HEK293 (cell line): ENCODE data around the gene KCNMA1.
A peak's percentile ranks its signal among the peaks of the same experiment; 100 is the strongest.

Experiments
- CTCF ChIA-PET: fragments of 350-600 bp; formaldehyde crosslinking; extraction: SDS; loops from one replicate; lab custom pipeline; 2021; ENCODE audit warnings: antibody characterized with exemption; lab: Yijun Ruan, JAX
- POLR2A ChIA-PET: fragments of 300-600 bp; formaldehyde crosslinking; extraction: SDS; loops from one replicate; lab custom pipeline; 2020; ENCODE audit warnings: antibody characterized with exemption, inconsistent platforms; lab: Yijun Ruan, JAX
- H3K27ac ChIP-seq: fragments of 200-500 bp; sonication (Bioruptor generic); 2 replicates; pipeline ENCODE4 v1.5.1; 2014; ENCODE audit warnings: low read depth, low read length, control low read depth, inconsistent platforms; ENCODE audit errors: extremely low read depth
- H3K36me3 ChIP-seq, 2 experiments: fragments of 200-500 bp in 1 of 2; sonication (Bioruptor generic) in 1 of 2; 1 replicate in 1 of 2; 2 replicates in 1 of 2; pipeline ENCODE4 v1.5.1; 2014 to 2017; ENCODE audit warnings: inconsistent platforms in 2 of 2, low read length in 2 of 2; ENCODE audit not compliant: control insufficient read depth in 2 of 2, insufficient read depth in 1 of 2
- H3K4me1 ChIP-seq: fragments of 200-500 bp; sonication (Bioruptor generic); 2 replicates; pipeline ENCODE4 v1.5.1; 2014; ENCODE audit warnings: mild to moderate bottlenecking, low read length, inconsistent platforms; ENCODE audit not compliant: control insufficient read depth, insufficient read depth
- H3K4me3 ChIP-seq: 2 replicates; pipeline ENCODE4 v1.5.1; 2011; ENCODE audit warnings: low read depth, mild to moderate bottlenecking, control low read depth, low read length, moderate library complexity
- H3K9me3 ChIP-seq: fragments of 200-500 bp; sonication (Bioruptor generic); 2 replicates; pipeline ENCODE4 v1.5.1; 2014; ENCODE audit warnings: low read depth, low read length, inconsistent platforms; ENCODE audit not compliant: control insufficient read depth, insufficient read depth
- OSR2 ChIP-seq: fragments of 450-650 bp; formaldehyde crosslinking; IDR thresholded peaks from 2 replicates; pipeline ENCODE4 v1.5.1; 2016; ENCODE audit warnings: missing biosample characterization, missing genetic modification characterization
- SP7 ChIP-seq: fragments of 450-650 bp; formaldehyde crosslinking; IDR thresholded peaks from 2 replicates; pipeline ENCODE4 v1.5.1; 2016; ENCODE audit warnings: missing biosample characterization, missing genetic modification characterization
- ZBTB48 ChIP-seq: fragments of 450-650 bp; formaldehyde crosslinking; IDR thresholded peaks from 2 replicates; pipeline ENCODE4 v1.5.1; 2016; ENCODE audit warnings: missing biosample characterization, missing genetic modification characterization
- ZFHX2 ChIP-seq: fragments of 450-650 bp; formaldehyde crosslinking; conservative IDR thresholded peaks from 2 replicates; pipeline ENCODE4 v1.5.1; 2016; ENCODE audit warnings: missing biosample characterization, missing genetic modification characterization
- ZFP3 ChIP-seq: fragments of 450-650 bp; formaldehyde crosslinking; IDR thresholded peaks from 2 replicates; pipeline ENCODE4 v1.5.1; 2016; ENCODE audit warnings: low read depth, missing biosample characterization, missing genetic modification characterization
- ZNF10 ChIP-seq: fragments of 450-650 bp; formaldehyde crosslinking; IDR thresholded peaks from 2 replicates; pipeline ENCODE4 v1.5.1; 2017; ENCODE audit warnings: missing biosample characterization, missing genetic modification characterization
- ZNF140 ChIP-seq: fragments of 450-650 bp; formaldehyde crosslinking; IDR thresholded peaks from 2 replicates; pipeline ENCODE4 v1.5.1; 2016; ENCODE audit warnings: missing biosample characterization, missing genetic modification characterization
- ZNF404 ChIP-seq: fragments of 450-650 bp; formaldehyde crosslinking; IDR thresholded peaks from 2 replicates; pipeline ENCODE4 v1.5.1; 2017; ENCODE audit warnings: missing biosample characterization, missing genetic modification characterization
- ZNF416 ChIP-seq: fragments of 450-650 bp; formaldehyde crosslinking; IDR thresholded peaks from 2 replicates; pipeline ENCODE4 v1.5.1; 2016; ENCODE audit warnings: missing biosample characterization, missing genetic modification characterization
- ZNF423 ChIP-seq: fragments of 450-650 bp; formaldehyde crosslinking; IDR thresholded peaks from 2 replicates; pipeline ENCODE4 v1.5.1; 2016; ENCODE audit warnings: missing biosample characterization, missing genetic modification characterization
- ZNF623 ChIP-seq: fragments of 450-650 bp; formaldehyde crosslinking; IDR thresholded peaks from 2 replicates; pipeline ENCODE4 v1.5.1; 2016; ENCODE audit warnings: missing biosample characterization, missing genetic modification characterization
- ZNF626 ChIP-seq: fragments of 450-650 bp; sonication (Bioruptor Pico); formaldehyde crosslinking; IDR thresholded peaks from 2 replicates; pipeline ENCODE4 v1.5.1; 2018; ENCODE audit warnings: missing biosample characterization, missing genetic modification characterization, inconsistent platforms
- ZNF664 ChIP-seq: fragments of 450-650 bp; formaldehyde crosslinking; IDR thresholded peaks from 2 replicates; pipeline ENCODE4 v1.5.1; 2016; ENCODE audit warnings: missing biosample characterization, missing genetic modification characterization
- ZNF76 ChIP-seq: fragments of 450-650 bp; formaldehyde crosslinking; IDR thresholded peaks from 2 replicates; pipeline ENCODE4; 2016; ENCODE audit warnings: low read depth, missing biosample characterization, missing genetic modification characterization, borderline replicate concordance
- ZNF830 ChIP-seq: fragments of 450-650 bp; IDR thresholded peaks from 2 replicates; pipeline ENCODE4 v1.5.0; 2018; ENCODE audit warnings: missing biosample characterization, missing genetic modification characterization, low read depth, mild to moderate bottlenecking, moderate library complexity
- ZSCAN18 ChIP-seq: fragments of 450-650 bp; formaldehyde crosslinking; IDR thresholded peaks from 2 replicates; pipeline ENCODE4 v1.5.1; 2016; ENCODE audit warnings: missing biosample characterization, missing genetic modification characterization
- ZSCAN23 ChIP-seq: fragments of 450-650 bp; formaldehyde crosslinking; IDR thresholded peaks from 2 replicates; pipeline ENCODE4 v1.5.1; 2016; ENCODE audit warnings: missing biosample characterization, missing genetic modification characterization
- ZSCAN30 ChIP-seq: fragments of 450-650 bp; IDR thresholded peaks from 2 replicates; pipeline ENCODE4 v1.5.1; 2018; ENCODE audit warnings: missing biosample characterization, mild to moderate bottlenecking, missing genetic modification characterization, moderate library complexity
- TF ChIP-seq, protein P1 (sequence below): fragments of 450-650 bp; formaldehyde crosslinking; IDR thresholded peaks from 2 replicates; pipeline ENCODE4 v1.5.1; 2017; ENCODE audit warnings: missing biosample characterization, missing genetic modification characterization
- TF ChIP-seq, protein P2 (sequence below): fragments of 450-650 bp; formaldehyde crosslinking; IDR thresholded peaks from 2 replicates; pipeline ENCODE4 v1.5.1; 2017; ENCODE audit warnings: missing biosample characterization, missing genetic modification characterization
- TF ChIP-seq, protein P3 (sequence below): fragments of 450-650 bp; formaldehyde crosslinking; IDR thresholded peaks from 2 replicates; pipeline ENCODE4 v1.5.1; 2016; ENCODE audit warnings: missing biosample characterization, missing genetic modification characterization, borderline replicate concordance

KCNMA1 gene

GRCh38 chr10:77586719-77587415 lies 50.7 kb downstream of the KCNMA1 start (continued):
- TF ChIP-seq ZSCAN18 (tag by site-specific recombination) (no peak), ZNF76 (tag by site-specific recombination) (no peak), ZFHX2 (tag by site-specific recombination) (0 out of 2 replicates have a peak, but pooled peaks have one; percentile 39), OSR2 (0 out of 2 replicates have a peak, but pooled peaks have one; percentile 48), ZBTB48 (tag by site-specific recombination) (no peak), ZNF664 (tag by site-specific recombination) (peak; percentile 89)
- TF ChIP-seq, protein P1, sequence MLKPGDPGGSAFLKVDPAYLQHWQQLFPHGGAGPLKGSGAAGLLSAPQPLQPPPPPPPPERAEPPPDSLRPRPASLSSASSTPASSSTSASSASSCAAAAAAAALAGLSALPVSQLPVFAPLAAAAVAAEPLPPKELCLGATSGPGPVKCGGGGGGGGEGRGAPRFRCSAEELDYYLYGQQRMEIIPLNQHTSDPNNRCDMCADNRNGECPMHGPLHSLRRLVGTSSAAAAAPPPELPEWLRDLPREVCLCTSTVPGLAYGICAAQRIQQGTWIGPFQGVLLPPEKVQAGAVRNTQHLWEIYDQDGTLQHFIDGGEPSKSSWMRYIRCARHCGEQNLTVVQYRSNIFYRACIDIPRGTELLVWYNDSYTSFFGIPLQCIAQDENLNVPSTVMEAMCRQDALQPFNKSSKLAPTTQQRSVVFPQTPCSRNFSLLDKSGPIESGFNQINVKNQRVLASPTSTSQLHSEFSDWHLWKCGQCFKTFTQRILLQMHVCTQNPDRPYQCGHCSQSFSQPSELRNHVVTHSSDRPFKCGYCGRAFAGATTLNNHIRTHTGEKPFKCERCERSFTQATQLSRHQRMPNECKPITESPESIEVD (tag by site-specific recombination): peak; percentile 43; the same call in 1 of the 2 replicates

DNA sequence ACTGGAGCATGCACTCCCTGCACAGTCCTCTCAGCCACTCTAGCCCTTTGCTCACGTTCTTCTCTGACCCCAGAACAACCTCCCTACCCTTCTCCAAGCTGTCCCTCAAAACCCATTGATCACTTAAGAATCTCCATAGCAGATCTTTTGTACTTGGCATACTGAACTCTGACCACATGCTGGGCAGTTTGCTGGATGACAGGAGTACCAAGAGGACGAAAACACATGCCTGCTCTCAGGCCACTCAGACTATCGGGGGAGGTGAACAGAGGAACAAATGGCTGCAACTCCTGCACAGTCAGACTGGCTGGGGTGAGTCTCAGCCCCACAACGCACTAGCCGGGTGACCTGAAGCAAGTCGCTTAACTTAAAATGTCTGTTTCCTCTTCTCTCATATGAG lies 52.7 kb downstream of the KCNMA1 start:
- no peaks in the 10 kb centered on the region for H3K36me3 ChIP-seq
- peaks cover 3% of the 10 kb centered on the region; the same call in 1 of the 2 replicates for H3K4me1 ChIP-seq
- no peaks in the 10 kb centered on the region for H3K9me3 ChIP-seq
- H3K4me3 ChIP-seq: no peak overlapping the region
- H3K27ac ChIP-seq: no peak overlapping the region
- TF ChIP-seq SP7 (tag by site-specific recombination) (no peak), ZFP3 (tag by site-specific recombination) (no peak), ZNF10 (tag by site-specific recombination) (no peak), ZSCAN23 (tag by site-specific recombination) (no peak), ZNF140 (tag by site-specific recombination) (no peak), ZNF423 (no peak), ZNF416 (no peak), ZNF623 (no peak), ZFHX2 (tag by site-specific recombination) (no peak), ZNF404 (tag by site-specific recombination) (no peak), ZNF830 (tag by site-specific recombination) (no peak), ZNF626 (tag by site-specific recombination) (no peak), ZSCAN30 (tag by site-specific recombination) (no peak)
- TF ChIP-seq, protein P2, sequence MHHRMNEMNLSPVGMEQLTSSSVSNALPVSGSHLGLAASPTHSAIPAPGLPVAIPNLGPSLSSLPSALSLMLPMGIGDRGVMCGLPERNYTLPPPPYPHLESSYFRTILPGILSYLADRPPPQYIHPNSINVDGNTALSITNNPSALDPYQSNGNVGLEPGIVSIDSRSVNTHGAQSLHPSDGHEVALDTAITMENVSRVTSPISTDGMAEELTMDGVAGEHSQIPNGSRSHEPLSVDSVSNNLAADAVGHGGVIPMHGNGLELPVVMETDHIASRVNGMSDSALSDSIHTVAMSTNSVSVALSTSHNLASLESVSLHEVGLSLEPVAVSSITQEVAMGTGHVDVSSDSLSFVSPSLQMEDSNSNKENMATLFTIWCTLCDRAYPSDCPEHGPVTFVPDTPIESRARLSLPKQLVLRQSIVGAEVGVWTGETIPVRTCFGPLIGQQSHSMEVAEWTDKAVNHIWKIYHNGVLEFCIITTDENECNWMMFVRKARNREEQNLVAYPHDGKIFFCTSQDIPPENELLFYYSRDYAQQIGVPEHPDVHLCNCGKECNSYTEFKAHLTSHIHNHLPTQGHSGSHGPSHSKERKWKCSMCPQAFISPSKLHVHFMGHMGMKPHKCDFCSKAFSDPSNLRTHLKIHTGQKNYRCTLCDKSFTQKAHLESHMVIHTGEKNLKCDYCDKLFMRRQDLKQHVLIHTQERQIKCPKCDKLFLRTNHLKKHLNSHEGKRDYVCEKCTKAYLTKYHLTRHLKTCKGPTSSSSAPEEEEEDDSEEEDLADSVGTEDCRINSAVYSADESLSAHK (tag by site-specific recombination): no peak
- TF ChIP-seq, protein P3, sequence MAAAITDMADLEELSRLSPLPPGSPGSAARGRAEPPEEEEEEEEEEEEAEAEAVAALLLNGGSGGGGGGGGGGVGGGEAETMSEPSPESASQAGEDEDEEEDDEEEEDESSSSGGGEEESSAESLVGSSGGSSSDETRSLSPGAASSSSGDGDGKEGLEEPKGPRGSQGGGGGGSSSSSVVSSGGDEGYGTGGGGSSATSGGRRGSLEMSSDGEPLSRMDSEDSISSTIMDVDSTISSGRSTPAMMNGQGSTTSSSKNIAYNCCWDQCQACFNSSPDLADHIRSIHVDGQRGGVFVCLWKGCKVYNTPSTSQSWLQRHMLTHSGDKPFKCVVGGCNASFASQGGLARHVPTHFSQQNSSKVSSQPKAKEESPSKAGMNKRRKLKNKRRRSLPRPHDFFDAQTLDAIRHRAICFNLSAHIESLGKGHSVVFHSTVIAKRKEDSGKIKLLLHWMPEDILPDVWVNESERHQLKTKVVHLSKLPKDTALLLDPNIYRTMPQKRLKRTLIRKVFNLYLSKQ (tag by site-specific recombination): no peak
- POLR2A ChIA-PET: no interaction called here
- CTCF ChIA-PET: interaction anchor here (0.7 kb wide), 1 partner anchor 333 kb away, joined by 3 read pairs; no protein-coding TSS in a partner anchor
